Measurements from ENCODE around the gene C4A.
A peak's percentile ranks its signal among the peaks of the same experiment; 100 is the strongest.
"Not testable (repeated sequence)": the region's sequence is repeated elsewhere in the genome, so short reads cannot be mapped to it uniquely, and the experiment has no call there.

Gene C4A

DNA sequence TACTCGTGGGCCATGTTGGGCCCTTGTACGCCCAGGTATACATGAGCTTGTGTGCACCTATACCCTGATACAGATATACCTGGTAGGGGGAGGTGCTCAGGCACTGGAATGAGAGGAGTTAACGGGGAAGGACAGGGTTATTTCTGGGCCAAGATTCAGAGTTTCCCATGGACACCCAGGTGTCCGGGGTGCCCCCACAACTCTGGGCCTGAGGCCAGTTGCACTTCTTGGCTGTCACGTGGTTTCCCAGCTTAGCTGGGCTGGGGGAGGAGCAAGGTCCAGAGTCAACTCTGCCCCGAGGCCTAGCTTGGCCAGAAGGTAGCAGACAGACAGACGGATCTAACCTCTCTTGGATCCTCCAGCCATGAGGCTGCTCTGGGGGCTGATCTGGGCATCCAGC, at the start of gene C4A:
Gene C4A (plus strand): TSS at position 314 of the 400 bp plus-strand sequence. CDS start 51 bp downstream, at position 365.
- not testable (repeated sequence) for DNase-seq

DNA sequence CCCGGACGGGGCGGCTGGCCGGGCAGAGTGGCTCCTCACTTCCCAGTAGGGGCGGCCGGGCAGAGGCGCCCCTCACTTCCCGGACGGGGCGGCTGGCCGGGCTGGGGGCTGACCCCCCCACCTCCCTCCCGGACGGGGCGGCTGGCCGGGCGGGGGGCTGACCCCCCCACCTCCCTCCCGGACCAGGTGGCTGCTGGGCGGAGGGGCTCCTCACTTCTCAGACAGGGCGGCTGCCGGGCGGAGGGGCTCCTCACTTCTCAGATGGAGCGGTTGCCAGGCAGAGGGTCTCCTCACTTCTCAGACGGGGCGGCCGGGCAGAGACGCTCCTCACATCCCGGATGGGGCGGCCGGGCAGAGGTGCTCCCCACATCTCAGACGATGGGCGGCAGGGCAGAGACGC, 49.7 kb upstream of the C4A start:
- DNase-seq, result not testable (repeated sequence)

DNA sequence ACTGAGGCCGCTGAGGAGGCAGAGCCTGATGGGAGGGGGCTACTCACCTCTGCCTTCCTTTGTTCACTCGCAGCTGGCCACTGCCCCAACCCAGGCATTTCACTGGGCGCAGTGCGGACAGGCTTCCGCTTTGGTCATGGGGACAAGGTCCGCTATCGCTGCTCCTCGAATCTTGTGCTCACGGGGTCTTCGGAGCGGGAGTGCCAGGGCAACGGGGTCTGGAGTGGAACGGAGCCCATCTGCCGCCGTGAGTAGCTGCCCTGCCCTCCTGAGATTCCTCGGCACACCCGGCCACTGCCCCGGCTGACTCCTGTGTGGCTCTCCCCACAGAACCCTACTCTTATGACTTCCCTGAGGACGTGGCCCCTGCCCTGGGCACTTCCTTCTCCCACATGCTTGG, 48.3 kb upstream of the C4A start:
- no peak for DNase-seq

DNA sequence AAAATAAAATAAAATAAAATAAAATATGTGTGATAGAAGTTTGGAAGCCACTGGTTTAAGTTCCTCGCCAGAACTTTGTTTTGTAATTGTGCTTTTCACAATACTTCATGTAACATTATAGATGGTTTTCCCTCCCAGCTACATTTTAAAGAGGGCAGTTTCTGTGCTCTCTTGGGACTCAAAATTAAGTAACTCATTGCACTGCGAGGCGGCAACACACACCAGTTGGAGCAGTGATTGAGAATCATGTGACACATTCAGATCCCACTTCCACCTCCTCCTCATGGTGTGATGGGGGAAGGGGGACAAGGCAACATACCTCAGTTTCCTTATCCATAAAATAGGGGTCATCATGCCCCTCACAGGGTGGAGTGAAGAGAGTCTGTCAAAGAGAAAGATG, 46.8 kb upstream of the C4A start:
- no peak for DNase-seq

DNA sequence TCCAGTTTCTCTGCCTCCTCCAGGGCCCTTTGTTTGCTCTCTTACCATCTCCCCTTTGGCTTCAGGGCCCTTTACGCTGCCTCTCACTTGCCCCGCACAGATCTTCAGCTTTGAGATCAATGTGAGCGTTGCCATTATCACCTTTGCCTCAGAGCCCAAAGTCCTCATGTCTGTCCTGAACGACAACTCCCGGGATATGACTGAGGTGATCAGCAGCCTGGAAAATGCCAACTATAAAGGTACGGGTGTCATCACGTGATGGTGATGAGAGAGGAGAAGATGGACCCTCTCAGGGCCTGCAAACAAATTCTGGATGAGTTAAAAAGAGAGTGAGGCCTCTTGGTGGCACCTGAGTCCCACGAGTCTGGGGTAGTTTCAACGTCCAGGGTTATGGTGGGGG, 46.0 kb upstream of the C4A start:
- no peak for DNase-seq

DNA sequence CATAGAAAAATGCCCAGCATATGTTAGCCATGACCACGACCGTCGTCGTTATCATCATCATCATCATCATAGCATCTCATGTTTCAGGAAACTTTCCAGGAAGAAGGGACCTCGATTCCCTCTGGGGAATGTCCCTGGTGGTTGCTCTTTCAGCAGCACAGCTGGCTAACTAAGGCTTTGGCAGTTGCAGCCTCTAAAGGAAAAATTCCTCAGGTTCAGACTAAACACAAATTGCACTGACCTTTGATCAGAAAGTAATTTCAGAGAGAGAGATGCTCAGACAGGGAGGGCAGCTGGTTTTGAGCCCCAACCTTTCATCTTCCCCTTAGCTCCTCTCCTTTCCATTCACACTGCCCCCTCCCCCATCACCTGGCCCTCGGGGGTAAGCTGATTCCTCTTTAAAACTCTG, 41.6 kb upstream of the C4A start:
- DNase-seq, result no peak

DNA sequence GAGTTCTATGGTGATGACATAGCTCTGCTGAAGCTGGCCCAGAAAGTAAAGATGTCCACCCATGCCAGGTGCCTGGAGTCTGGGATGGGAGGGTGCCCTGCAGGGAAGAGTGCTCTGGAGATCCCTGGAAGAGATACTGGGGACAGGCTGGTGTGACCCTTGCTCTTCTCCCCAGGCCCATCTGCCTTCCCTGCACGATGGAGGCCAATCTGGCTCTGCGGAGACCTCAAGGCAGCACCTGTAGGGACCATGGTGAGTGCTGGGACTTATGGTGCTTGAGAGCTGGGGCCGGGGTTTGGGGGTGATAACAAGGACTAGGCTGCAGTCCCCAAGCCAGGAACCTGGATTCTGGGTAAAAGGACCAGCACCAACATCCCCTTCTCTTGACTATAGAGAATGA, 38.1 kb upstream of the C4A start:
- DNase-seq, result no peak

DNA sequence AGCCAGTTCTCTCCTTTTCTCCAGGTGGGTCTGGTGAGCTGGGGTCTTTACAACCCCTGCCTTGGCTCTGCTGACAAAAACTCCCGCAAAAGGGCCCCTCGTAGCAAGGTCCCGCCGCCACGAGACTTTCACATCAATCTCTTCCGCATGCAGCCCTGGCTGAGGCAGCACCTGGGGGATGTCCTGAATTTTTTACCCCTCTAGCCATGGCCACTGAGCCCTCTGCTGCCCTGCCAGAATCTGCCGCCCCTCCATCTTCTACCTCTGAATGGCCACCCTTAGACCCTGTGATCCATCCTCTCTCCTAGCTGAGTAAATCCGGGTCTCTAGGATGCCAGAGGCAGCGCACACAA, 36.7 kb upstream of the C4A start:
- DNase-seq, result no peak

DNA sequence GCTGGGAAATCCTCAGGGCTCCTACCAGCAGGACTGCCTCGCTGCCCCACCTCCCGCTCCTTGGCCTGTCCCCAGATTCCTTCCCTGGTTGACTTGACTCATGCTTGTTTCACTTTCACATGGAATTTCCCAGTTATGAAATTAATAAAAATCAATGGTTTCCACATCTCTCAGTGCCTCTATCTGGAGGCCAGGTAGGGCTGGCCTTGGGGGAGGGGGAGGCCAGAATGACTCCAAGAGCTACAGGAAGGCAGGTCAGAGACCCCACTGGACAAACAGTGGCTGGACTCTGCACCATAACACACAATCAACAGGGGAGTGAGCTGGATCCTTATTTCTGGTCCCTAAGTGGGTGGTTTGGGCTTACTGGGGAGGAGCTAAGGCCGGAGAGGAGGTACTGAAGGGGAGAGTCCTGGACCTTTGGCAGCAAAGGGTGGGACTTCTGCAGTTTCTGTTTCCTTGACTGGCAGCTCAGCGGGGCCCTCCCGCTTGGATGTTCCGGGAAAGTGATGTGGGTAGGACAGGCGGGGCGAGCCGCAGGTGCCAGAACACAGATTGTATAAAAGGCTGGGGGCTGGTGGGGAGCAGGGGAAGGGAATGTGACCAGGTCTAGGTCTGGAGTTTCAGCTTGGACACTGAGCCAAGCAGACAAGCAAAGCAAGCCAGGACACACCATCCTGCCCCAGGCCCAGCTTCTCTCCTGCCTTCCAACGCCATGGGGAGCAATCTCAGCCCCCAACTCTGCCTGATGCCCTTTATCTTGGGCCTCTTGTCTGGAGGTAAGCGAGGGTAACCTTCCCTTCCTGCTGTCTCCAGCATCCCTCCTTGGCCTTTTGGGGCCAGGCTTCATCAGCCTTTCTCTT, 36.1 kb upstream of the C4A start, which contains the start of gene CFB:
Gene CFB (plus strand): TSS at position 589 of the 863 bp plus-strand sequence. CDS start 127 bp downstream, at position 716.
- no peak for DNase-seq

DNA sequence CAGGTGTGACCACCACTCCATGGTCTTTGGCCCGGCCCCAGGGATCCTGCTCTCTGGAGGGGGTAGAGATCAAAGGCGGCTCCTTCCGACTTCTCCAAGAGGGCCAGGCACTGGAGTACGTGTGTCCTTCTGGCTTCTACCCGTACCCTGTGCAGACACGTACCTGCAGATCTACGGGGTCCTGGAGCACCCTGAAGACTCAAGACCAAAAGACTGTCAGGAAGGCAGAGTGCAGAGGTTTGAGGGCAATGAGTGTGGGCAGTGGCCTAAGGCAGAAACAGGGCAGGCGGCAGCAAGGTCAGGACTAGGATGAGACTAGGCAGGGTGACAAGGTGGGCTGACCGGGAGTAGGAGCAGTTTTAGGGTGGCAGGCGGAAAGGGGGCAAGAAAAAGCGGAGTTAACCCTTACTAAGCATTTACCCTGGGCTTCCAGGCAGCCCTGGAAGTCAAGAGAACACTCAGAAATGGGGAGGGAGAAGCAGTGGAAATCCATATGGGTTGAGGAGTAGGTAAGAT, 35.4 kb upstream of the C4A start:
- no peak for DNase-seq

DNA sequence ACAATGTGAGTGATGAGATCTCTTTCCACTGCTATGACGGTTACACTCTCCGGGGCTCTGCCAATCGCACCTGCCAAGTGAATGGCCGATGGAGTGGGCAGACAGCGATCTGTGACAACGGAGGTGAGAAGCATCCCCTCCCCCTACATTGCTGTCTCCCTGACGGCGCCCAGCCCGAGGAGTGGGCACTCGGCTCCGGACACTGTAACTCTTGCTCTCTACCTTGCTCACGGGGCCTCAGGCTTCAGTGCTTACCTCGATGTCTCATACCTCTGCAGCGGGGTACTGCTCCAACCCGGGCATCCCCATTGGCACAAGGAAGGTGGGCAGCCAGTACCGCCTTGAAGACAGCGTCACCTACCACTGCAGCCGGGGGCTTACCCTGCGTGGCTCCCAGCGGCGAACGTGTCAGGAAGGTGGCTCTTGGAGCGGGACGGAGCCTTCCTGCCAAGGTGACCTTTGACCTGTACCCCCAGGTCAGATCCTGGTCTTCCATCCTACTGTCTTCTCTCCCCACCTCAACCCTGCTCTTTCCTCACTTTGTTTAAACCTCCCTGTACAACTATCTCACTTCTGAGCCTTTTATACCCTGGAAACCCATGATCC, 34.7 kb upstream of the C4A start:
- no peak for DNase-seq

DNA sequence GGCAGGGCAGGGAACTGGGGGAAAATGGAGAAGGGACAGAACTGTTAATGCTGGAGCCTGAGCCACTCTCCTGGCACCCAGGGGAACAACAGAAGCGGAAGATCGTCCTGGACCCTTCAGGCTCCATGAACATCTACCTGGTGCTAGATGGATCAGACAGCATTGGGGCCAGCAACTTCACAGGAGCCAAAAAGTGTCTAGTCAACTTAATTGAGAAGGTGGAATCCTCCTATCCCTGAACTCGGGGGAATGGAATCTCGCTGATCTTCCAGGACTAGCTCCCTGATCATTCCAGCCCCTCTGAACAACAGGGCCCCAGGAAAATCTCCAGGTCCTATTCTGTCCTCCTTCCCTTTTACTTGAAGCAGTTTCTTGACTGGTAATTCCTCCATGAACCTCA, 34.0 kb upstream of the C4A start:
- no peak for DNase-seq

DNA sequence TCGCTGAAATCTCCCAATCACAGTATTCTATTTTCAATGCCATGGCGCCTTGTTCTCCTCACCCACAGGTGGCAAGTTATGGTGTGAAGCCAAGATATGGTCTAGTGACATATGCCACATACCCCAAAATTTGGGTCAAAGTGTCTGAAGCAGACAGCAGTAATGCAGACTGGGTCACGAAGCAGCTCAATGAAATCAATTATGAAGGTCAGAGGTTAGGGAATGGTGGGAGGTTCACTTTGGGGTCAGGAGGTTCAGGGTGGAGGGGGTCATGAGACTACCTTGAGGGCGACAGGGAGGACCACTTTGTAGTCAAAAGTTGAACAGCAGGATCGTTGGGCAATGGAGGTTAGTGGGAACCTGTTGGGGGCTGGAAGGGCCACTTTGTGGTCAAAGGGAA, 33.6 kb upstream of the C4A start:
- DNase-seq, result no peak

DNA sequence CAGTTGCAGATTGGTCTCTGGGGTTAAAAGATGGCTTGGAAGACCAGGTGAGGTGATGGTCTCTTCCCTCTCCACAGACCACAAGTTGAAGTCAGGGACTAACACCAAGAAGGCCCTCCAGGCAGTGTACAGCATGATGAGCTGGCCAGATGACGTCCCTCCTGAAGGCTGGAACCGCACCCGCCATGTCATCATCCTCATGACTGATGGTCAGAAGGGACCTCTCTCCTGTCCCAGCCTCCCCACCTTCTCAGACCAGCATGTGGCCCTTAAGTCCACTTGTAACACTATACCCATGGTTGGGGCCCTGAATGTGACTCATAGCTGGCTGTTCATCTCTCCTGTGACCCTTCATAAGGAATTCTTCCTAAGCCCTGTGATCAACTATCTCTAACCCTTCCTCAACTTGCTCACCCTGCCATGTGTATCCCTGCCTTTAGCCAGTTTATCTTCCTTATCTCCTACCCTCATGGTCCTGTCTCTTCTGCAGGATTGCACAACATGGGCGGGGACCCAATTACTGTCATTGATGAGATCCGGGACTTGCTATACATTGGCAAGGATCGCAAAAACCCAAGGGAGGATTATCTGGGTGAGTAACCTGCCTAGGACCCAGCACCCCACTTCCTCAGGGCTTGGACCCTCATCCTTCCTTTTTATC, 33.0 kb upstream of the C4A start:
- no peak for DNase-seq

DNA sequence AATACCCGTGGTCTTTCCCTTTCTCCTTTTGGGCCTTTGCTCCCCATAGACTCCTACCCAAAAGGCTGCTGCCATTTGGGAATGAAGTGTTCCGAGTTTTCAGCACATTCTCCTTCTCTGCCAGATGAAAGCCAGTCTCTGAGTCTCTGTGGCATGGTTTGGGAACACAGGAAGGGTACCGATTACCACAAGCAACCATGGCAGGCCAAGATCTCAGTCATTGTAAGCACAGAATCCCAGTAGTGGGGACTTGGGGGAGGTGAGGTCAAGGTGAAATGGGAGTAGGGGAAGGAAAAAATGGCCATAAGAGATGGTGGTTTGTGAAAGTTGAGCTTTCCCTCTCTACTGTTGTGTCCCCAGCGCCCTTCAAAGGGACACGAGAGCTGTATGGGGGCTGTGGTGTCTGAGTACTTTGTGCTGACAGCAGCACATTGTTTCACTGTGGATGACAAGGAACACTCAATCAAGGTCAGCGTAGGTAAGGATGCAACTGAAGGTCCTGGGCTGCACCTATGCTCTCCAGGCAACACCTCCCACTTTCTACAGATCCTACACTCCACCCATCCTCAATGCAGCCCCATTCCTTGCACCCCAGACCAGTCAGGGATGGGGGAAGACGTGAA, 31.8 kb upstream of the C4A start:
- DNase-seq, result no peak

DNA sequence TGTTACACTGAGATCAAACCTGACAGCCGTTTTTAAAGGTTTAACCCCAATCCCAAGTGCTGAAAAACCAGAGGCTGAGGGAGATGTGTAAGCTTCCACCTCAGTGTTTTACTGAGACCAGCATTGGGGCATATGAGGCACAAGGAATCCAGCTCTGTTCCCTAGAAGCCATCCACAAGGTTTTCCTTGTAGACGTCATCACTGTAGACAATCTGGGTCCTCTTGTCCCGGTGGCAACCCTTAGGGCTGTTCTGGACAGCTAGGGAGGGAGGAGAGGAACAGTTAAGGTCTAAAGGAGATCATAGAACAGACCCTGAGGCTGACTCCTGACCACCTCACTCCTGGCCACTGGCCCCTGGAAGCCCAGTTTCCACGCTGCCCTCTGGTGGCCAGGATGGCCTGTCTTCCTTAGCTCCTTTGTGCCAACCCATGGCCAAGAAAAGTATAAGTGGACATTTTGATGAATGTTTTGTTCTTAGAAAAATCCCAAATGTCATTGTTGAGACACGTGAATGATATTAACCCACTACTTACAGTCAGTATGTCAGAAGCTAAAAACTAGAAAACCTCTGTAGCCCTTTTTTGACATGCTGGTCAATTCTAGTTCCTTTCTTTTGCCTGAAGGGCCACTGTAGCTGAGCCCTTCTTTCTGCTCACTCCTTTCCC, 29.6 kb upstream of the C4A start:
- peak; percentile 46 for DNase-seq

DNA sequence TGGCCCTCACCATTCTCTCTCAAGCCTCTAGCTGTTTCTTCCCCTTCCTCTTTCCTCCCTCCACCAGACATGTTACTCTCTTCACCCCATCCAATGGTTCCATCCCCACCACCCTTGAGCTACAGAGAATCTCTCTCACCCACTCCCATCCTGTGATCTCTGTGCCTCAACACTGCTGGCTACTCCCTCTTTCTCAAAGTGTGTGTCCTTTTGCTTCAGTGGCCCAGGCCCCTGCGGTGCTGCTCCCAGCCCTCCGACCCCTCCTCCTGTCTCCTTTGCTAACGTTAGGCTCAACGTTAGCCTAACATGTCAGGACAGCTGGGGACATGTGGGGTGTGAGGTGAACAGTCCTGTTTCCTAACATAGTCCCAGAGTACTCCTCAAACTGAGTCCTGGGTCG, 29.0 kb upstream of the C4A start:
- no peak for DNase-seq

DNA sequence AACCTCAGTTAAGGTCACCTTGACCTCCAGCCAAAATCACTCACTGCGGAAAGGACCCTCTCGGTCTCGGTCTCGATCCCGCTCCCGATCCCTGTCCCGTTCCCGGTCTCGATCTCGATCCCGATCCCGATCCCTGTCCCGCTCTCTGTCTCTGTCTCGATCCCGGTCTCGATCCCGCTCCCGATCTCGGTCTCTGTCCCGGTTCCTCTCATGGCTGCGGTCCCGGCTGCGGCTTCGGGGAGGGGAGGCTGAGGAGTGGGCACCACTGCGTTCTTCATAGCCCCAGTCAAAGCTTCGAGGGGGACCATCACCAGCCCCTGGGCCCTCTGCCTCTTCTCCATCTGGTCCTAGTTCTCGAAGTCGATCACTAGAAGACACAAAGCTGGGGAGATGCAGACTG, 27.3 kb upstream of the C4A start:
- DNase-seq, result no peak

DNA sequence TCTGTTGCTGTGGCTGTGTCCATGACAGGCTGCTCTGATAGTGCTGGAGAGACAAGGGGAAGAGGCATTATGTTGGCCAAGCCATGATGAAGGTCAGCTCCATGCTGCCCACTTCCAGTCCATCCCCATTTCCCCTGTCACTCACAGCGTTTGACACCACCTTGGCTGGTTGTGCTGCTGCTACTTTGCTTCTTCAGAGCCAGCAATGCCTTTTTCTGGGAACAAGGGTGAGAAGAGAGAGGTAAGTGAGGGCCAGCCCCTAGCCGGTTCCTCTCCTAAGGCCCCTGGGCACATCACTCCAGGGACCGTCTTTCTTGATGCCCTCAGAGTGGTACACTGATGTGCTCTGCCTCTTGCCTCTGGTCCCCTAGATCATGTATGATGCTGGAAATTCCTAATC, 25.1 kb upstream of the C4A start:
- no peak for DNase-seq

DNA sequence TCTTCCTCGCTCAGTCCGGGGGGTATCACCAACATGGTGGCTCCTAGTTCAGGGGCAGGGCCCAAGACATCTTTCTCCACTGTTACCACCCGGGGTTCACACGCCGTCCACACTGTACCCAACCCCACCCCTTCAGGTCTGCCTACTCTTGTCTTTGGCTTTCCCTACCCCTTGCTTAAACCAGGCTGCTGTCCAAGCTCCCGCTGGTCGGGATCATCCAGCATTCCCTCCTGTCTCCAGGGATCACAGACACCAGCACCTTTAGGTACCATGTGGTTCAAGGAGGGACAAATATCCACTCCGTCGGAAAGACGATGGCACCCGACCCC, 23.5 kb upstream of the C4A start:
- DNase-seq, result no peak

DNA sequence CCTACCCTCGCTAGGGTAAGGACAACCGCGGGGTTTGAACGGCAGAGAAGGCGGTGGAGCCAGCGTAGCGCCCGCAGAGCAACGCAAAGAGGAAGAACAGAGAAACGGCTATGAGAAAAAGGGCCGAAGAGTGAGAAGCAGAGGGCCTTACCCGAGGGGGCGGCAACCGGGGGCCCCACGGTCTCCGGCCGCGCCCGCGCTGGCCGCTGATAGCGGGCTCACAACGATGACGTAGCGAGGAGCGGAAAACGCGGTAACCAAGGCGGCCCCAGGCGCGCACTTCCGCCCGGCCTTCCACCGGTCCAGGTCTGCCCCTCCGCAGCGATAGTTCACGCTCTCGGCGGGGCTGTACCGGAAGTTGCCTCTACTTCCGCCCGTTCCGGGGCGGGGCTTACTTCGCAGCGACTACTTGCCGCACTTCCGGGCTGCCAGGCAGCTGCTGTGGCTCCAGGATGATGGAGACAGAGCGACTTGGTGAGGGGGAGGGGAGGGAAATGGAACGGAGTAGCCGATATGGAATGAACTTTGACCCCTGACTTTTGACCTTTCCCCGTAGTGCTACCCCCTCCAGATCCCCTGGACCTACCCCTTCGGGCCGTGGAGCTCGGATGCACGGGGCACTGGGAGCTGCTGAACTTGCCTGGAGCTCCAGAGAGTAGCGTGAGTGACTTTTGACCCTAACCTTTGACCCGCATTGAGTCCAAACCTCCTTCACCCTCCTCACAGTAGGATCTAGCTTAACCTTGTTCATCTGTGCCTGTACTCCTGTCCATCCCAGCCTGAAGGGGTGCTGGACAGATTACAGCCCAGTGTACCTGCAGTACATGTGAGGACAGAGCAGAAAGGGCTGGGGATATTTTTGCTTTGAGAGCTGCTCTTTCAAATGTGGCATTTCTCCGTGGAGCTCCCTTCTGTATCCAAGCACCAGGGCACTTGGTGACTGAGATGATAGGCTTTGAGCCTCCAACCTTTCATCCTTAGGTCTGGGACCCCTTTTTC, 22.8 kb upstream of the C4A start, which contains the start of the genes NELFE and SKIC2:
Gene NELFE (minus strand): TSS at position 231 of the 999 bp plus-strand sequence. CDS start 525 bp downstream, outside the sequence.
Gene SKIC2 (plus strand): TSS at position 435 of the 999 bp plus-strand sequence. CDS start 18 bp downstream, at position 453.
- peak; percentile 99 for DNase-seq

Measured in NCI-H345 (cell line).